ENCODE results near the gene PFKP.

The PFKP gene

DNA sequence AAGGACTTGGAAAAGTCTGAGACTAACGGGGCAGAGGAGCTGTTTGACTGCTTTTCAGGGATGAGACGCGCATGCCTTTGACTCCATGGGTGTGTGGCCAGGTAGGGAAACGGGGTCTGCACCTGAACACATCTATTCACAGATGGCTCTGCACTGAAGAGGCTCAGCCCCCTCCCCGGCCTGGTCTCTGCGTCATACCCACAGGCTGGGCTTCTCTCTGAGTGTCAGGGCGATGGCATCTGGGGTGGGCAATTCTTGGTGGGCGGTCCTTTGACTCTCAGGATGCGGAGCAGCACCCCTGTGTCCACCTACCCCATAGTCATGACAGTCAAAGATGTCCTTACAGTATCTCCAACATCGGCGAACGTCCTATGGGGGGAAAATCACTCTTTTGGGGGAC, 23.0 kb downstream of the PFKP start:
- no peak overlapping the region for H3K4me3 ChIP-seq (ENCODE audit: low read depth, low read length)
- DNase-seq (ENCODE audit: low read depth): no peak
- TF ChIP-seq, protein P1, sequence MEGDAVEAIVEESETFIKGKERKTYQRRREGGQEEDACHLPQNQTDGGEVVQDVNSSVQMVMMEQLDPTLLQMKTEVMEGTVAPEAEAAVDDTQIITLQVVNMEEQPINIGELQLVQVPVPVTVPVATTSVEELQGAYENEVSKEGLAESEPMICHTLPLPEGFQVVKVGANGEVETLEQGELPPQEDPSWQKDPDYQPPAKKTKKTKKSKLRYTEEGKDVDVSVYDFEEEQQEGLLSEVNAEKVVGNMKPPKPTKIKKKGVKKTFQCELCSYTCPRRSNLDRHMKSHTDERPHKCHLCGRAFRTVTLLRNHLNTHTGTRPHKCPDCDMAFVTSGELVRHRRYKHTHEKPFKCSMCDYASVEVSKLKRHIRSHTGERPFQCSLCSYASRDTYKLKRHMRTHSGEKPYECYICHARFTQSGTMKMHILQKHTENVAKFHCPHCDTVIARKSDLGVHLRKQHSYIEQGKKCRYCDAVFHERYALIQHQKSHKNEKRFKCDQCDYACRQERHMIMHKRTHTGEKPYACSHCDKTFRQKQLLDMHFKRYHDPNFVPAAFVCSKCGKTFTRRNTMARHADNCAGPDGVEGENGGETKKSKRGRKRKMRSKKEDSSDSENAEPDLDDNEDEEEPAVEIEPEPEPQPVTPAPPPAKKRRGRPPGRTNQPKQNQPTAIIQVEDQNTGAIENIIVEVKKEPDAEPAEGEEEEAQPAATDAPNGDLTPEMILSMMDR (IDR thresholded peaks at IDR 0.05; ENCODE audit: insufficient read depth, low read depth, low read length, missing control alignments): no peak

DNA sequence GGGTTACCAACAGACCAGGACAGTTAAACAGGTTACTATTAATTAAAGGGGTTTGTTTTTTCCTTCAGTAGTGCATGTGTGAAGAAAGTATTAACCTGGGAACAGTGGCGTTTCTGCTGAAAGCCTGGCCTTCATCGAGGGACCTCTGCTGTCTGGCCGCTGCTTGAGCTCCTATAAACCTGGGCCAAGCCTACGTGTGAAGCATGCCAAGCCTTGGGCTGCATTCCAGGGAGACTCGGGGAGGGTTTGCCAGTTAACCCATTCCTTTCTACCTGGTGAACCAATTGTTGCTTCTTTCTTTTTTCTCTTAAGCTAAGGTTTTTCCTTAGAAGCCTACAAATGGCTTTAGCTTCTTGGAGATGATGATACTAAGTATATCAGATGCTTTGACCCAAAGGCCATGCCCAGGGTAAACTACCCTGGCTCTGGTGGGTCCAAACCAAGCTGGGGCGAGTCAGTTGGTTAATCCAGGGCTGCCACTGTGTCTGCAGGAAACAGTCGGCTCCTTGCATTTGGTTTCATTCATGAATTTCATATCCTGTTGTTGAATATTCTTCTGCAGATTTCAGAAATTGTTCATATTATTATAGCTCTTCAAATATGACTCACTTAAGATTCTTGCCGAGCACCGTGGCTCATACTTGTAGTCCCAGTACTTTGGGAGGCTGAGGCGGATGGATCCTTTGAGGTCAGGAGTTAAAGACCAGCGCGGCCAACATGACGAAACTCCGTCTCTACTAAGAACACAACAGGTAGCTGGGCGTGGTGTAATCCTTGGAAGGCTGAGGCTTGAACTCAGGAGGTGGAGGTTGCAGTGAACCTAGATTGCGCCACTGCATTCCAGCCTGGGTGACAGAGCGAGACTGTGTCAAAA, 23.8 kb downstream of the PFKP start:
- DNase-seq (ENCODE audit: low read depth): peak; percentile 70
- H3K4me3 ChIP-seq (ENCODE audit: low read depth, low read length): no peak overlapping the region
- TF ChIP-seq, protein P1 (IDR thresholded peaks at IDR 0.05; ENCODE audit: insufficient read depth, low read depth, low read length, missing control alignments): no peak

DNA sequence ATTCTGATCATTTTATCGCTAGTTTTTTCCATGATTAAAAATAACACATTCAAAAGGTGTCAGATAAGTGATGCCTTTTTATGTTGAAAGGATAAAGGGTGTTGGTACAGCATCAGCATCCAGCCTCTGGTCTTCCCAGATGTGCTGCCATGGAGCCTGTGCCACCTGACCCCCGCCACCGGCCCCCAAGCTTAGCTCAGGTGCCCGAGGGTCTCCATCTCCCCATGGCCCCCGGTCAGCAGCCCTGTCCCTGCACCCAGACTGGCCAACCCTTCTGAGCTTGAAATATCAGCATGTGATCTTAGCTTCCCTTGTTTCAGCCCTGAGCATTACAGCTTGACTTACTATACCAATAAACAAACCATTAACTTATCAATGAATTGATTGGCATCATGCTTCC, 24.6 kb downstream of the PFKP start:
- TF ChIP-seq, protein P1 (IDR thresholded peaks at IDR 0.05; ENCODE audit: insufficient read depth, low read depth, low read length, missing control alignments): no peak
- H3K4me3 ChIP-seq (ENCODE audit: low read depth, low read length): no peak overlapping the region
- no peak for DNase-seq (ENCODE audit: low read depth)

DNA sequence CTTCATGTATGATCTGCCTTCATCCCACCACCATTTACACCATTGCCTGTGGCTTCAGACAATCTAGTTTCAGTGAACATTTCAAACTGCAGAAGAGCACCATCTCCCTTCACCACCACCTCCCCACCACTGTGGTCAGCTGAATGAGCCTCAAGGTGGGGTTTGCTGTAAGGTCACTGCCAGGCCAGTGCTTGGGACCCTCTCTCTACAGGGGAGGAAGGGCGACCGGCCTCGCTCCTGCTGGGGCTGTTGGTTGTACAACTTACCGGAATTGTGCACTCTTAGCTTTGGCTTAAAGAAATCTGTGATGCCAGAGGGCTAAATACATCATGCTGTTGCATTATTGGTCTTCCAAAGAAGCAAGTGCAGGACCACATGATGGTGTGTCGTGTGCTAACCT, 26.6 kb downstream of the PFKP start:
- H3K4me3 ChIP-seq (ENCODE audit: low read depth, low read length): no peak overlapping the region
- TF ChIP-seq, protein P1 (IDR thresholded peaks at IDR 0.05; ENCODE audit: insufficient read depth, low read depth, low read length, missing control alignments): no peak
- no peak for DNase-seq (ENCODE audit: low read depth)

DNA sequence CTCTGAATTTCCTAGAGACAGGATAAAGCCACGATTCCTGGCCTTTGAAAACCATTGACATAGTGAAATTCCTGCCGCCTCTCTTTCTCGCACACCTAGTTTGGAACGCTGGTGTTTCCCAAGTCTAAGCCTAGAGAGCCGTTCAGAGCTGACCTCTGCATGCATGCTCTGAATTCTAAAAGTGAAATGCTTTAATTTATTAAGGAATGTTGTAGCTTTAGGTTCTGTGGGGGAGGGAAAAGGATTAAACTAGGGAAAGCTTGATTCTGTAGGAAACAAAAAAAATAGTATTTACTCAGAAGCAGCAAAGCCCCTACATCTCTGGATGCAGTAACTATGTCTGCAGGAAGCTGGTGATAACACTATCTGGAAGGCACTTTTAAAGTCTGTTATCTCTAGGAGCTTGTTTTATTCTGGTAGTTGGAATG, 27.3 kb downstream of the PFKP start:
- TF ChIP-seq, protein P1 (IDR thresholded peaks at IDR 0.05; ENCODE audit: insufficient read depth, low read depth, low read length, missing control alignments): no peak
- H3K4me3 ChIP-seq (ENCODE audit: low read depth, low read length): no peak overlapping the region
- no peak for DNase-seq (ENCODE audit: low read depth)

DNA sequence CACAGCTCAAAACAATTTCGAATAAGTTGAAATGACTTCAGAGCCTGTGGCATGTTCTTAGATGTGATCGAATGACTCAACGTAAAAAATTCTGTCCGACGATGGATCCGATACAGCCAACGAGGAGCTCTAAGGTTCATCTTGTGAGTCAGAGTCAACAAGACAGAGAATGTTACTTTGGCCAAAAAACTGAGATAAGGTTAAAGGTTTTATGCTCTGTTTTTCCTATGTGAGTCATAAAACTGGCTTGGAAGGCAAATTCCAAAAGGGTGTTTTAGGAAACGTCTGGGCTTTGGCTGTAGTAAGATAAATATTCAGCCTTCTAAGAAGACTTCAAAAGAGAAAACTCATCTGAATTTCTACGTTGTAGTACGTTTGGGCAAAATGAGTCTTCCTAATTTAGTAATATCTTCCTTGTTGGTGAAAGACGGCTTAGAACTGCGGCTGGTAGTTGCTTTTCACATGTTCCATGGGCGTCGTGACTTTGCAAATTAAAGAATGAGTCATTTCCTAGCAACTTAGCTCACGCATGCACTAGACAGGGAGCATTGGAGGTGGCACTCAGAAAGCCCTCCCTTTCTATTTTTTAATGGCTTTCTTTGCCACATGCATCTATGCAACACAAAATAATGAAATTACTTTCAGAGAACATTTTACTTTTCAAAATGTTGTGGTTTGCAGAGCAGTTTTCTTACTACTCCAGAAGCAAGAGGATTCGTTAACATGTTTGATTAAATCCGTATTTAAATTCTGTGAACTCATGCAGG, 28.2 kb downstream of the PFKP start:
- no peak overlapping the region for H3K4me3 ChIP-seq (ENCODE audit: low read depth, low read length)
- TF ChIP-seq, protein P1 (IDR thresholded peaks at IDR 0.05; ENCODE audit: insufficient read depth, low read depth, low read length, missing control alignments): no peak
- peak; percentile 34 for DNase-seq (ENCODE audit: low read depth)
